Loucy (cell line): ENCODE measurements around the gene ADGRD2.

Experiments used
- EZH2phosphoT487 ChIP-seq: fragments of 200-600 bp; IDR thresholded peaks from 2 replicates; pipeline ENCODE4 v1.6.1; 2018; ENCODE audit warnings: antibody characterized with exemption, mild to moderate bottlenecking, moderate library complexity, borderline replicate concordance
- TF ChIP-seq, protein P1 (sequence below): fragments of 200-600 bp; sonication (generic); conservative IDR thresholded peaks from 2 replicates; pipeline ENCODE4 v1.5.1; 2014; ENCODE audit warnings: mild to moderate bottlenecking, antibody characterized with exemption, low read length

GRCh38 chr9:124426361-124426760 lies 23.9 kb upstream of the ADGRD2 start:
- TF ChIP-seq, protein P1, sequence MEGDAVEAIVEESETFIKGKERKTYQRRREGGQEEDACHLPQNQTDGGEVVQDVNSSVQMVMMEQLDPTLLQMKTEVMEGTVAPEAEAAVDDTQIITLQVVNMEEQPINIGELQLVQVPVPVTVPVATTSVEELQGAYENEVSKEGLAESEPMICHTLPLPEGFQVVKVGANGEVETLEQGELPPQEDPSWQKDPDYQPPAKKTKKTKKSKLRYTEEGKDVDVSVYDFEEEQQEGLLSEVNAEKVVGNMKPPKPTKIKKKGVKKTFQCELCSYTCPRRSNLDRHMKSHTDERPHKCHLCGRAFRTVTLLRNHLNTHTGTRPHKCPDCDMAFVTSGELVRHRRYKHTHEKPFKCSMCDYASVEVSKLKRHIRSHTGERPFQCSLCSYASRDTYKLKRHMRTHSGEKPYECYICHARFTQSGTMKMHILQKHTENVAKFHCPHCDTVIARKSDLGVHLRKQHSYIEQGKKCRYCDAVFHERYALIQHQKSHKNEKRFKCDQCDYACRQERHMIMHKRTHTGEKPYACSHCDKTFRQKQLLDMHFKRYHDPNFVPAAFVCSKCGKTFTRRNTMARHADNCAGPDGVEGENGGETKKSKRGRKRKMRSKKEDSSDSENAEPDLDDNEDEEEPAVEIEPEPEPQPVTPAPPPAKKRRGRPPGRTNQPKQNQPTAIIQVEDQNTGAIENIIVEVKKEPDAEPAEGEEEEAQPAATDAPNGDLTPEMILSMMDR, result no peak
- TF ChIP-seq EZH2phosphoT487, result no peak
